Ovary (tissue), 9 donors: ENCODE results near the gene OTULIN. TPM values are rescaled to one million over a fixed set of nuclear protein-coding genes. Genes with fewer than 3 reads are reported as not detected.

ENCODE experiments used
- DNase-seq, 5 donors: peaks; one replicate each; pipeline ENCODE4 v3.0.0-alpha.2; 2019 to 2020
- H3K27ac ChIP-seq, 2 donors: fragments of 200-600 bp; one replicate each; pipeline versions ENCODE4 v1.5.1 to v1.8.0; 2019 to 2022
- H3K27me3 ChIP-seq: fragments of 200-600 bp; one replicate; pipeline ENCODE4 v1.8.0; 2022
- H3K36me3 ChIP-seq: fragments of 200-600 bp; sonication (generic); one replicate; pipeline ENCODE4 v1.5.1; 2019
- H3K4me1 ChIP-seq: one replicate; pipeline ENCODE4 v1.8.1; 2013; ENCODE audit warnings: mild to moderate bottlenecking, moderate library complexity; ENCODE audit not compliant: insufficient read depth
- H3K4me3 ChIP-seq: fragments of 200-600 bp; sonication (generic); one replicate; pipeline ENCODE4 v1.5.1; 2017
- H3K9me3 ChIP-seq, 2 donors: fragments of 200-600 bp in 1 of 2; sonication (generic) in 1 of 2; one replicate each; pipeline versions ENCODE4 v1.5.1 to v1.8.1; 2013 to 2019; ENCODE audit warnings: mild to moderate bottlenecking in 1 of 2, moderate library complexity in 1 of 2
- CTCF ChIP-seq, 3 donors: fragments of 450-650 bp in 2 of 3; fragments of 200-600 bp in 1 of 3; IDR thresholded peaks; one replicate each; pipeline versions ENCODE4 v1.5.1 to v1.8.0; 2016 to 2022; ENCODE audit warnings: antibody characterized with exemption in 3 of 3, mild to moderate bottlenecking in 1 of 3
- EP300 ChIP-seq: sonication (generic); formaldehyde crosslinking; IDR thresholded peaks from one replicate; pipeline ENCODE4 v1.6.1; 2017; ENCODE audit warnings: antibody characterized with exemption
- POLR2A ChIP-seq: fragments of 450-650 bp; IDR thresholded peaks from one replicate; pipeline ENCODE4 v1.6.1; 2017; ENCODE audit warnings: antibody characterized with exemption, mild to moderate bottlenecking, moderate library complexity
- WGBS, 3 donors: extraction: QIAGEN DNeasy Blood & Tissue Kit in 1 of 3; methylation state at CpG; one replicate each; pipeline versions ENCODE4 v1.1.5 to v1.1.7; 2013 to 2017; 5-methylcytosine and 5-hydroxymethylcytosine counted together
- intact Hi-C, 4 donors: fragments of 100-400 bp; cut with DNase I; formaldehyde crosslinking; loops; one replicate each; pipeline versions ENCODE4 v1.11.0 to v1.15.1; 2022 to 2023
- polyA plus RNA-seq, 2 donors: library from polyadenylated mRNA; stranded (reverse); fragments of 200-250 nt in 1 of 2; fragments of 350-450 nt in 1 of 2; fragmentation: Illumina TruSeq in 1 of 2; extraction: RNeasy Lipid Tissue Mini Kit (QIAGEN cat#74804) in 1 of 2; gene quantifications; one replicate each; pipeline ENCODE4 v1.2.3, GENCODE V29; 2013 to 2014
- total RNA-seq, 7 donors: library from RNA; depleted of rRNA in 2 of 7; stranded (reverse); fragments of >200 nt in 2 of 7; fragmentation: NEBNext Ultra II Directional in 3 of 7; extraction: Animal tissue kit (Norgen Biotek cat#: 25700) in 3 of 7; gene quantifications; one replicate each; pipeline versions ENCODE4 v1.1.0 to v1.2.4, GENCODE V29; 2016 to 2023
- donor health status: DM: no; HTN: no; CAD: no; lungs with moderate emphysema.
- donor health status: DM: no; HTN: no; CAD: no.
- donor health status: Bipolar disorder and iron deficiency.
- donor health status: DM: yes; HTN: yes; CAD: no.
- donor health status: DM: no; HTN: no; CAD: no.
- donor health status: DM: yes; HTN: yes; CAD: no.

Gene OTULIN
- total and polyA plus RNA-seq, 9 donors: 4.1 to 29.3 (median 23.3) TPM

GRCh38 chr5:14676320-14676719 lies 11.8 kb downstream of the OTULIN start:
- Histone ChIP-seq H3K4me3 (no peak overlapping the region), H3K27me3 (no peaks in the 10 kb centered on the region), H3K4me1 (no peaks in the 10 kb centered on the region), H3K27ac (no peak overlapping the region), H3K9me3 (no peaks in the 10 kb centered on the region), H3K36me3 (no peaks in the 10 kb centered on the region)
- WGBS, 3 donors: 71 to 78% (median 75%) methylated on average over 3 of the region's 3 CpGs
- TF ChIP-seq POLR2A: no peak
- no peak for TF ChIP-seq EP300
- TF ChIP-seq CTCF (IDR thresholded peaks at IDR 0.05): no peak
- no peak for DNase-seq
- intact Hi-C loops: no loop called here

- no peaks in the 10 kb centered on the region for H3K4me1 ChIP-seq
- H3K4me3 ChIP-seq: no peak overlapping the region
- intact Hi-C loops: no loop called here
- no peaks in the 10 kb centered on the region for H3K36me3 ChIP-seq
- no peak for TF ChIP-seq POLR2A
- TF ChIP-seq CTCF (IDR thresholded peaks at IDR 0.05): no peak
- no peak for TF ChIP-seq EP300
- no peak overlapping the region for H3K27ac ChIP-seq
- no peak for DNase-seq
- H3K9me3 ChIP-seq: no peaks in the 10 kb centered on the region
- H3K27me3 ChIP-seq: no peaks in the 10 kb centered on the region
- WGBS, 3 donors: 81 to 88% (median 83%) methylated on average over 5 of the region's 5 CpGs
Measured at GRCh38 chr5:14678773-14679334, 14.3 kb downstream of the OTULIN start.

- TF ChIP-seq CTCF (IDR thresholded peaks at IDR 0.05): no peak
- Histone ChIP-seq H3K27ac (no peak overlapping the region), H3K27me3 (no peaks in the 10 kb centered on the region), H3K36me3 (no peaks in the 10 kb centered on the region), H3K9me3 (no peaks in the 10 kb centered on the region), H3K4me1 (no peaks in the 10 kb centered on the region), H3K4me3 (no peak overlapping the region)
- intact Hi-C loops: no loop called here
- WGBS, 3 donors: 29 to 35% (median 35%) methylated on average over 1 of the region's 1 CpG
- DNase-seq: no peak
Measured at GRCh38 chr5:14679595-14679994, 15.1 kb downstream of the OTULIN start.

GRCh38 chr5:14681236-14681752 lies 16.8 kb downstream of the OTULIN start:
- Histone ChIP-seq H3K9me3 (no peaks in the 10 kb centered on the region), H3K36me3 (no peaks in the 10 kb centered on the region), H3K4me3 (no peak overlapping the region), H3K27ac (no peak overlapping the region), H3K27me3 (no peaks in the 10 kb centered on the region), H3K4me1 (no peaks in the 10 kb centered on the region)
- peak in 2 of 5 donors; percentile 26 to 62 for DNase-seq
- 22 to 31% (median 29%) methylated on average over 10 of the region's 10 CpGs for WGBS, 3 donors
- intact Hi-C loops: no loop called here
- no peak for TF ChIP-seq EP300

- no peaks in the 10 kb centered on the region for H3K4me1 ChIP-seq
- intact Hi-C loops: no loop called here
- no peak for DNase-seq
- no peaks in the 10 kb centered on the region for H3K27me3 ChIP-seq
- no peaks in the 10 kb centered on the region for H3K36me3 ChIP-seq
- H3K27ac ChIP-seq: no peak overlapping the region
- no peak for TF ChIP-seq POLR2A
- TF ChIP-seq EP300: no peak
- TF ChIP-seq CTCF (IDR thresholded peaks at IDR 0.05): no peak
- no peaks in the 10 kb centered on the region for H3K9me3 ChIP-seq
- H3K4me3 ChIP-seq: no peak overlapping the region
- WGBS, 3 donors: 19 to 34% (median 31%) methylated on average over 4 of the region's 4 CpGs
Measured at GRCh38 chr5:14683906-14684455, 19.5 kb downstream of the OTULIN start.
